Large intestine (tissue), 3 donors: Measurements from ENCODE around the gene RAB23. TPM values are rescaled to one million over a fixed set of nuclear protein-coding genes. Genes with fewer than 3 reads are reported as not detected.

ENCODE experiments used
- DNase-seq, 2 donors: peaks; one replicate each; pipeline versions ENCODE4 v3.0.0 to v3.0.0-alpha.2; 2013
- H3K27ac ChIP-seq: one replicate; pipeline ENCODE4 v1.5.1; 2013; ENCODE audit warnings: low read length
- H3K27me3 ChIP-seq: 2 replicates; pipeline ENCODE4 v1.6.1; 2013; ENCODE audit warnings: low read length; ENCODE audit not compliant: control insufficient read depth, insufficient read depth
- H3K36me3 ChIP-seq: 2 replicates; pipeline ENCODE4 v1.6.1; 2013; ENCODE audit warnings: low read length; ENCODE audit not compliant: control insufficient read depth, insufficient read depth
- H3K4me1 ChIP-seq: one replicate; pipeline ENCODE4 v1.6.1; 2013; ENCODE audit warnings: low read length; ENCODE audit not compliant: control insufficient read depth, insufficient read depth
- H3K4me3 ChIP-seq: one replicate; pipeline ENCODE4 v1.5.1; 2013; ENCODE audit warnings: low read length
- H3K9me3 ChIP-seq: one replicate; pipeline ENCODE4 v1.6.1; 2013; ENCODE audit warnings: mild to moderate bottlenecking, low read depth, low read length, moderate library complexity; ENCODE audit not compliant: control insufficient read depth
- WGBS: methylation state at CpG from one replicate; pipeline ENCODE4 v1.1.5; 2013; ENCODE audit warnings: low lambda C conversion rate; ENCODE audit not compliant: insufficient coverage; 5-methylcytosine and 5-hydroxymethylcytosine counted together
- polyA plus RNA-seq: library from polyadenylated mRNA; unstranded; fragments of 120-200 nt; gene quantifications from one replicate; pipeline ENCODE4 v1.2.1, GENCODE V29; 2013

RAB23 gene
- polyA plus RNA-seq, 1 donor = 16.3 TPM

DNA sequence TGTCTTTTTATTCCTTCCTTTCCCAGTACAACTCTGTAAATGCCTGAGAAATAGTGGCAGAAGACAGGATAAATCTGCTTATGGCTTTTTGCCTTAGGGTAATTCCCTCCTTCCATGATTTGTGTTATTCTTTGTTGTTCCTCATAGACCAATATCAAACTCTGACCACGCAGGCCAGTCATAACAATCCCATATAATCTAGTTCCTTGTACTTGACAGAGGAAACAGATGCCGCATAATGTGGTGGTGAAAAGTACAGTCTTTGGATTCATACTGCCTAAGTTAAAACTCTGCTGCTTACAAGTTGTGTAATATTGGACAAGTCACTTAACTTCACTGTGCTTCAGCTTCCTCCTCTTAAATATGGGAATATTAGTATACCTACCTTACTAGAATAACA, 58.2 kb downstream of the RAB23 start:
- no peak for DNase-seq
- no peak overlapping the region for H3K27ac ChIP-seq
- WGBS = no CpG with 5 or more reads among the region's 2 CpGs
- H3K4me1 ChIP-seq = no peaks in the 10 kb centered on the region
- peaks cover 8% of the 10 kb centered on the region for H3K36me3 ChIP-seq
- H3K27me3 ChIP-seq = no peaks in the 10 kb centered on the region
- H3K4me3 ChIP-seq = no peak overlapping the region
- peaks cover 7% of the 10 kb centered on the region for H3K9me3 ChIP-seq

DNA sequence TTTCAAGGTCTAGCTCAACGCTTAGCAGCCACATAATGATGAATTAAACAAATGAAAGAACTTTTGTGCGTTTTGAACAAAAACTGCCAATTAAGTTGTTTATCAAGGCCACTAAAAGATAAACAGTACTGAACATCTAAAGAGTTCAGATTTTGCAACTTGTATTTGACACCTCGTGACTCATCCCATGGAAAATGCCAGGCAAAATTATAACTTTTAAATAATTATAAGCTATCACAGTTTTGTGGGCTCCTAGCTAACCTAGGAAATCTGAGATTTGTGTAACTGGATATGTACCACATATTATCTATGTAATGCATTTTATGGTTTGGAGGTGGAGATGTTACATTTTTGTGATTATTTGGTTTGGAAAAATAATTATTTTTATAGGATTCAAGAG, 59.6 kb downstream of the RAB23 start:
- Histone ChIP-seq H3K9me3 (peaks cover 7% of the 10 kb centered on the region), H3K4me1 (no peaks in the 10 kb centered on the region), H3K27ac (no peak overlapping the region), H3K4me3 (no peak overlapping the region), H3K36me3 (peaks cover 8% of the 10 kb centered on the region), H3K27me3 (no peaks in the 10 kb centered on the region)
- no peak for DNase-seq
- 90% methylated on average over 2 of the region's 3 CpGs for WGBS

GRCh38 chr6:57162028-57162427, 60.1 kb downstream of the RAB23 start:
- H3K27me3 ChIP-seq = no peaks in the 10 kb centered on the region
- H3K36me3 ChIP-seq = peaks cover 8% of the 10 kb centered on the region
- H3K4me3 ChIP-seq = no peak overlapping the region
- WGBS = 100% methylated on average over 1 of the region's 2 CpGs
- H3K9me3 ChIP-seq = peaks cover 7% of the 10 kb centered on the region
- DNase-seq = no peak
- H3K27ac ChIP-seq = no peak overlapping the region
- H3K4me1 ChIP-seq = no peaks in the 10 kb centered on the region

DNA sequence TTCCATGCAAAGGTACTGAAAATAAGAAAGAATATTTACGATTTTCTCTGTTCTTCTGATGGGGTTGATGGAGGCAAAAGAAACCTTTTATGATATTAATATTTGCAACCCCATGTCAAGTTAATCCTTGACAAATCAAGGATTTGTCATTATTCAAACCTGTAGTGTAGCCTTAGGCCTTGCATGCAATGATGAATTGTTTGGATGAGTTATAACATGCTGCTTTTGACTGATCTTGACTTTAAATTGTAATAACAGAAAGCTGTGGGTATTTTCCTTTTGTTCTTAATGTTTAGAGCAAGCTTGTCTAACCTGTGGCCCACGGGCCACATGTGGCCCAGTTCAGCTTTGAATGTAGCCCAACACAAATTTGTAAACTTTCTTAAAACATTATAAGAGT, 63.0 kb downstream of the RAB23 start:
- no peak overlapping the region for H3K27ac ChIP-seq
- 100% methylated on average over 1 of the region's 2 CpGs for WGBS
- H3K27me3 ChIP-seq = no peaks in the 10 kb centered on the region
- no peak overlapping the region for H3K4me3 ChIP-seq
- H3K4me1 ChIP-seq = no peaks in the 10 kb centered on the region
- H3K9me3 ChIP-seq = no peaks in the 10 kb centered on the region
- DNase-seq = no peak
- peaks cover 14% of the 10 kb centered on the region for H3K36me3 ChIP-seq

GRCh38 chr6:57158658-57159057, 63.4 kb downstream of the RAB23 start:
- H3K36me3 ChIP-seq = peaks cover 15% of the 10 kb centered on the region
- H3K4me1 ChIP-seq = no peaks in the 10 kb centered on the region
- no peak for DNase-seq
- no peaks in the 10 kb centered on the region for H3K9me3 ChIP-seq
- no peak overlapping the region for H3K27ac ChIP-seq
- no peaks in the 10 kb centered on the region for H3K27me3 ChIP-seq
- H3K4me3 ChIP-seq = no peak overlapping the region

GRCh38 chr6:57147955-57148858, 73.9 kb downstream of the RAB23 start:
- Histone ChIP-seq H3K4me3 (no peak overlapping the region), H3K27me3 (no peaks in the 10 kb centered on the region), H3K4me1 (no peaks in the 10 kb centered on the region), H3K27ac (no peak overlapping the region), H3K9me3 (no peaks in the 10 kb centered on the region), H3K36me3 (peaks cover 30% of the 10 kb centered on the region)
- WGBS = 100% methylated on average over 1 of the region's 7 CpGs
- no peak for DNase-seq

GRCh38 chr6:57147401-57147800, 74.7 kb downstream of the RAB23 start:
- H3K4me3 ChIP-seq = no peak overlapping the region
- no peak overlapping the region for H3K27ac ChIP-seq
- peaks cover 22% of the 10 kb centered on the region for H3K36me3 ChIP-seq
- H3K4me1 ChIP-seq = no peaks in the 10 kb centered on the region
- no peak for DNase-seq
- 78% methylated on average over 2 of the region's 5 CpGs for WGBS
- no peaks in the 10 kb centered on the region for H3K9me3 ChIP-seq
- H3K27me3 ChIP-seq = no peaks in the 10 kb centered on the region

DNA sequence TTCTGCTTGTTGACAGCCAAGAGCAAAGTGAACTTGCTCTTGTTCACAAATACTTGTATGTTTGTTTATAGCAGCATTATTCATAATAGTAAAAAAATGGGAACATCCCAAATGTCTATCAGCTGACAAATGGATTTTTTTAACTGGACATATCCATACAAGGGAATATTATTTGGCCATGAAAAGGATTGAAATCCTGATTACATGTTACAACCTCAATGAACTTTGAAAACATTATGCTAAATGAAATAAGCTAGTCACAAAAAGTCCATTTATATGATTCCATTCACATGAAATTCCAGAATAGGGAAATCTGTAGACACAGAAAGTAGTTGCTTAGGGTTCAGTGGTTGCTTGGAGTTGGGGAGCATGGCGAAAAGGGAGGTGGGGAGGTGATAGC, 78.4 kb downstream of the RAB23 start:
- Histone ChIP-seq H3K27ac (no peak overlapping the region), H3K9me3 (no peaks in the 10 kb centered on the region), H3K27me3 (no peaks in the 10 kb centered on the region), H3K4me1 (no peaks in the 10 kb centered on the region), H3K36me3 (peaks cover 24% of the 10 kb centered on the region), H3K4me3 (no peak overlapping the region)
- DNase-seq = no peak
- no CpG with 5 or more reads among the region's 1 CpG for WGBS

DNA sequence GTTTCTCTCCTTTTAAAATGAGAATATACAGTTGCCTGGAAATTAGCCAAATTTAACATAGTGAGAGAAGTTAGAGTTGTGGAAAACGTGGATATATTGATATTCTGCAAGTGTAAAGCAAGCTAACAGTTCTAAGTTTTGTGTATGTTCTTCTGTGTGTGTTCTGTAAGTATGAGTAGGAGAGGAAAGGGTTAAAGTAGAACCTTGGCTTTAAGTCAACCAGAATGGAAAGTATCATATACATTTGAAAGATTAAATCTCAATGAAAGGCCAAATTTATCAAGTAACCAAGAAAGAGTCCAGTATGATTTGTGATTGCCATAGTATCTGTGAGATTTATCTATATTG, 80.0 kb downstream of the RAB23 start:
- H3K27me3 ChIP-seq = no peaks in the 10 kb centered on the region
- no peaks in the 10 kb centered on the region for H3K4me1 ChIP-seq
- H3K27ac ChIP-seq = no peak overlapping the region
- no CpG with 5 or more reads among the region's 1 CpG for WGBS
- H3K4me3 ChIP-seq = no peak overlapping the region
- no peaks in the 10 kb centered on the region for H3K9me3 ChIP-seq
- H3K36me3 ChIP-seq = peaks cover 16% of the 10 kb centered on the region
- DNase-seq = no peak

DNA sequence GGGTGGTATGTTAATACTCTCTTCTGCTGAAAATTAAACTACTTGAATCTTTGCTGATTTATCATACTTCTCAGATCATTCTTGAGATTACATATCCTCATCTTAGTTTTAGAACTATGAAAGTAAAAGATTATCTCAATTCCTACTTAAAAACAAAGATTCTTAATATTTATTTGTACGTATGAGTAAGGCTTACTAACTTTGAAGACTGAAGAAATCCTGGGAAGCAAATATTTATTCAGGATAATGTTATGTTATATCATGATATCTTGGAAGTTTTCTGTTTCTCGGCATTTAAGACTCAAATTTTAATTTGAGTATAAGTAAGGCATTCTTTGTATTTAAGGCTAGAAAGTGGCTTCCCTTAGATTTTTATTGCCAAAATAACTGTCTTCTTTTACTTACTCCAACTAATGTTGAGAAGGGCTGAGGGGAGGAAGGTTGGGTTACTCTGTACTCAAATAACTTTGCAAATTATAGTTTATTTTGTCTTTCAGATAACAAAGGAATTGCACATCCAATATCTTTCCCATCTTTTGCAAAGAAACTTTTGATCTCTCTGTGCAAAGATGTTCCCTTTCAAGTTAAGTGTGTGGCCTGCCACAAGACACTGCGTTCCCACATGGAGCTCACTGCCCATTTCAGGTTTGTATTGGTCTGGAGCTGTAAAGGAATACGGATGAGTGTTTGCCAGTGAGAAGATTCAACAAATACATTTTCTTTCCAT, 80.5 kb downstream of the RAB23 start:
- H3K9me3 ChIP-seq = no peaks in the 10 kb centered on the region
- no peaks in the 10 kb centered on the region for H3K27me3 ChIP-seq
- no peak overlapping the region for H3K4me3 ChIP-seq
- no peak overlapping the region for H3K27ac ChIP-seq
- H3K4me1 ChIP-seq = no peaks in the 10 kb centered on the region
- peaks cover 16% of the 10 kb centered on the region for H3K36me3 ChIP-seq
- 83% methylated on average over 3 of the region's 4 CpGs for WGBS
- DNase-seq = no peak
